ENCODE measurements around the gene TTC39B.

Gene TTC39B

GRCh38 chr9:15132091-15132490 is 174.9 kb downstream of the TTC39B start:
- DNase-seq (ENCODE audit: low read depth) = no peak

- no peak for DNase-seq (ENCODE audit: low read depth)
Observed at GRCh38 chr9:15131094-15131493, 175.9 kb downstream of the TTC39B start.

DNA sequence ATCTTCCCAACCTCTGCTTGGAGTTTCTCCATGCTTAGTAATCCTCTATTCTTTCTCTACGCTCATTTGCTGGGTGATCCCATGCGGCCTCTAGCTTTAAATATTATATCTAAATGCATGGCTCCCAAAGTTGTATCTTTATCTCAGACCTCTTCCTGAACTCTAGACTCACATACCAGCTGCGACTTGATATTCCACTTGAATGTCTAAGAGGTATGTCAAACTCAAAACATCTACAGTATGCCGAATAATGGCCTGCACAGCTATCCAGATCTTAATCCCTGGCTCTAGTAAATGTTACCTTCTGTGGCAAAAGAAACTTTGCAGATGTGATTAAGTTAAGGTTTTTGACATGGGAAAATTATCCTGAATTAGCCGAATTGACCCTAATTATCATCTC is 179.2 kb downstream of the TTC39B start:
- no peak for DNase-seq (ENCODE audit: low read depth)

DNA sequence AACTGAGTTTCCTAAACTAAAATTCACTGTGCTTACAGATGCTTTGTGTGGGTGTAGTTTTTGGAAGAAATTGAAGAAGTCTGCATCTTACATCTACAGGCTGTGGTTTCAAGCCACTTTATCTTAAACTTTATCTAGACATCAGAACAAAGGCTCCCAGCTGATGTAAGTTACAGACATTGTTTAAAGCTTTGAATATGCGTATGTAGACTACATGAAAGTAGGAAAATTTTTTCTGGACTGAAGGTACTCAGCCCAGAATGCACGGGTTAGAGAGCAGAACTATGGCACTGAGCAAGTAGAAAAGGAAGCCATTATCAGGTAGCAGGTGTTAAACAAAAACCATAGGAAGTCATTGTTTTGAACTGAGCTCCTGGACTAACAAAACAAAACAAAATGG is 185.4 kb downstream of the TTC39B start:
- no peak for DNase-seq (ENCODE audit: low read depth)

GRCh38 chr9:15116130-15116580 is 190.9 kb downstream of the TTC39B start:
- DNase-seq (ENCODE audit: low read depth) = no peak

DNA sequence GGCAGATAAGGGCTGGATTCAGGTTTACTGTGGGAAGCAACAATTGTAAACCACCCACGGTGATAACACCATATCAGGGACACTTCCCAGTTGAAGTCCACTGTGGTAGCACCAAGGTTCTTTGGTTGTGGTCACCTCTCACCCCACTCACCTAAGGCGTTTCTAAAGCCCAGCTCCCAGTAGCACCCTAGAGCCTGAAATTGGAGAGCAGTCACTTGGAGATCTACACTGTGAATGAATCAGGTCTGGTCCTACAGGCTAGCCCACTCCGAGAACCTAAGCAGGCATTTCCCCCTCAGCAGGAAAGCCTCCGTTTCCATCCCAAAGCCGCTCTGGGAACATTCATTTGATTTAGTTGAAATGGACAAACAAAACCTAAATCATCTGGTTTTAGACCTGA is 191.3 kb downstream of the TTC39B start:
- DNase-seq (ENCODE audit: low read depth) = no peak

DNA sequence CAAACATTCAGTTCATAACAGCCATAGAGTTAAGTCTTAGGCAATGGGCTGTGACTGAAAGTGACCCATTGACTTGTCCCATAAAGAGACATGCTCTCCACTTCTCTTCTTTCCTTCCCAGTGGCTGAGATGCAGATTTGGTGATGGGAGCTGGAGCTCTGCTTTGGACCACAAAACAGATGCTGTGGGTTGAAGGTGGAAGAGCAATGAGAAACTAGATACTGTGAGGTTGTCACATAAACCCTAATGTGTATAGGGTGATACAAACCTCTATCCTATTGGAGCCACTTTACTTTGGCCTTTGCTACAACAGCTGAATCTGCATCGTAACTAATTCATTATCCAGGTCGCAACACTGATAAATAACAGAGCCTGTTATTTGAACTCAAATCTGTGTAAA is 192.0 kb downstream of the TTC39B start:
- no peak for DNase-seq (ENCODE audit: low read depth)

Data from stimulated activated CD8-positive, alpha-beta memory T cell treated with anti-CD3 and anti-CD28 coated beads, Interleukin-15, amount 100 ng/mL, for 1 hour (primary cell).